Fibroblast of skin of left quadriceps (primary cell): ENCODE measurements around the gene CRB3.
A peak's percentile ranks its signal among the peaks of the same experiment; 100 is the strongest.
"Not testable (repeated sequence)": the region's sequence is repeated elsewhere in the genome, so short reads cannot be mapped to it uniquely, and the experiment has no call there.

Source experiments
- DNase-seq, 2 experiments: peaks; one replicate each; pipeline ENCODE4 v3.0.0-alpha.2; 2013; ENCODE audit warnings: low read depth in 2 of 2

The CRB3 gene

DNA sequence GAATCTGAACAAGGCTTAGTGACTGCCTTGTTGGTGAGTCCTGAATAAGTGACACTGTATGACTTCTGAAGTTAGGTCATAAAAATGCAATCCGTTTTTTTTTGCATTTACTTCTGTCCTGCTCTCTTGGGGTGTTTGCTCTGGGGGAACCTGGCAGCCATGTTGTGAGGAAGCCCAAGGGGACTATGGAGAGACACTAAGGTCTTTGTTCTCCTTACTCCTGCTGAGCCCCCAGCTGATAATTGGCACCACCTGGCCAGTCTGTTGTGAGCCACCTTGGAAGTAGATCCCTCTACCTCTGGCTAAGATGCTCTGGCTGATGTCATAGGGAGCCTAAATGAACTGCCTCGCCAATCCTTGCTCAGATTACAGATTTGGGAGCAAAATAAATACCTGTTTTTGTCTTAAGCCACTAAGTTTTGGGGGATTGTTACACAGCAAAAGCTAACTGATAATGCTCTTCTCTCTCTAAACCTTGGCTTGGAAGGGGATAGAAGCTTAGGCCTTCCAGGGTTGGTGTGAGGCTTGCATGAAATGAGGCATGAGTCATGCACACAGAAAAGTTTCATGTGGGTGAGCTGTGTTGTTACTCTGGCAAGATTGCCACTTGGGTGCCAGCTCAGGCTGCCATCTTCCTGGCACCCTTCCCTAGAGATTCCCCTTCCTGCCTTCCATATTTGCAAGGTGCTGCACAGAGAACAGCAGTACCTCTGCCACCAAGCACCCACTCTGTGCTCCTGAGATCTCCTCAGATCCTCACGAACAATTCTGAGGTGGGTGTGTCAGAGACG is 27.9 kb downstream of the CRB3 start:
- DNase-seq = no peak

DNA sequence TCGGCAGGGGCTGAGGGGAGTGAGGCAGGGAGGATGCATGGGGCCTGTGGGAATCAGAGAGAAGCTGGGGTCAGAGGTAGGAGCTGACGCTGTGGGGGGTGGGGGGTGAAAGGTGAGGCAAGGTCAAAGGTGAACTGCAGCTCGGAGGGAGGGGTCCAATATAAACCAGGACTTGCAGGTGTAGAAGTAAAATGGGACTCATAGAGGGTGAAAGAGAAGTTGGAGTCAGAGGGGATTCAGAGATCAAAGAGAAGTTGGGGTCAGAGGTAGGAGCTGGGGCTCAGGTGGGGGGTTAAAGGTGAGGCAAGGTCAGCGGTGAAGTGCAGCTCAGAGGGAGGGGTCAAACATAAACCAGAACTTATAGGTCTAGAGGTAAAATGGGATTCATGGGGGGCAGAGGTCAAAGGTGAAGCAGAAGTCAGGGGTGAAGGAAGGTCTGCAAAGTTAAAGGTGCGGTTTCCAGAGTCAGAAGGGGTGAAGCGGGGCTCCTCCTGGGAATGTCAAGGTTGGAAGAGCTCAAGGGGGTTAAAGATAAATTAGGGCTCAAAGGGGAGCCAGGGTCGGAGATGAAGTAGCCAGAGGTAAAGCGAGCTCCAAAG is 30.5 kb downstream of the CRB3 start:
- DNase-seq = no peak

DNA sequence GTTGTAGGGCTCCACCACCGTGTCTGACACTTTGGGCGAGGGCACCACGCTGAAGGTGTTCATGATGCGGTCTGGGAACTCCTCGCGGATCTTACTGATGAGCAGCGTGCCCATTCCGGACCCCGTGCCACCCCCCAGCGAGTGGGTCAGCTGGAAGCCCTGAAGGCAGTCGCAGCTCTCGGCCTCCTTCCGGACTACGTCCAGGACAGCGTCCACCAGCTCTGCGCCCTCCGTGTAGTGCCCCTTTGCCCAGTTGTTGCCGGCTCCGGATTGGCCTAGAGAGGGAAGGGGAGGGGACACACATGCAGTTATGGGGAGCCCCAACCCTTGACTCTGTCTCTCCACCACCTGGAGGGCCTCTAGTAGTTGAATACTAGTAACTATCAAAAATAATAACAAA is 31.9 kb downstream of the CRB3 start:
- no peak for DNase-seq

DNA sequence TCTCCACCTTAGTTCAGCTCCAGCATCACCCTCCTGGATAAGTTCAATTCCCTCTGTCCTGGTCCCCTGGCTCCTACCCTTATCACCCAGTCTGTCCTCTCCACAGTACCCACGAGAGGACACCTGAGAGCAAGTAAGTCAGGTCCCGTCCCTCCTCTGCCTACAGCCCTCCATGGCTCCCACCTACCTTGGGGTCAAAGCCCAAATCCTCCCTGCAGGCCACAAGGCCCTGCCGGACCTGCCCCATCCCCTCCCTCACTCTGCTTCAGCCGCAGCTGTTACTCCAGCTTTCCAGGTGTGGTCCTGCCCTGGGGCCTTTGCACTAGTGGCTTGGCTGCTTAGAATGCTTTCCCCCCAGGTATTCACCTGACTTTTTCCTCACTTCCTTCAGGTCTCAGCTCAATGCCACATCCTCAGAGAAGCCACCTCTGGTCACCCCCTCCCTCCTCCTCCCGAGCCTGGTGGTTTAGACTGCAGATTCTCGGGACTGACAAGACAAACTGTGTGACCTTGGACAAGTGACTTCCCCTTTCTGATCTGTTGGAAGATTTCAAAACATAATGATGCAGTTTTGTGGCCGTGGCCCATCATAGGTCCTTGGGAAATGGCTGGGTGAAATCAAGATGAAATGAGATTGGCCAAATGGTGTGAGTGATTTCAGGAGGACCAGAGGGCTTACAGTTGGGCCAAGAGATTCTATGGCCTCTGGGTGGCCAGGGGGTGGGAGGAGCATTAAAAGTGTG is 34.4 kb downstream of the CRB3 start:
- DNase-seq = no peak

DNA sequence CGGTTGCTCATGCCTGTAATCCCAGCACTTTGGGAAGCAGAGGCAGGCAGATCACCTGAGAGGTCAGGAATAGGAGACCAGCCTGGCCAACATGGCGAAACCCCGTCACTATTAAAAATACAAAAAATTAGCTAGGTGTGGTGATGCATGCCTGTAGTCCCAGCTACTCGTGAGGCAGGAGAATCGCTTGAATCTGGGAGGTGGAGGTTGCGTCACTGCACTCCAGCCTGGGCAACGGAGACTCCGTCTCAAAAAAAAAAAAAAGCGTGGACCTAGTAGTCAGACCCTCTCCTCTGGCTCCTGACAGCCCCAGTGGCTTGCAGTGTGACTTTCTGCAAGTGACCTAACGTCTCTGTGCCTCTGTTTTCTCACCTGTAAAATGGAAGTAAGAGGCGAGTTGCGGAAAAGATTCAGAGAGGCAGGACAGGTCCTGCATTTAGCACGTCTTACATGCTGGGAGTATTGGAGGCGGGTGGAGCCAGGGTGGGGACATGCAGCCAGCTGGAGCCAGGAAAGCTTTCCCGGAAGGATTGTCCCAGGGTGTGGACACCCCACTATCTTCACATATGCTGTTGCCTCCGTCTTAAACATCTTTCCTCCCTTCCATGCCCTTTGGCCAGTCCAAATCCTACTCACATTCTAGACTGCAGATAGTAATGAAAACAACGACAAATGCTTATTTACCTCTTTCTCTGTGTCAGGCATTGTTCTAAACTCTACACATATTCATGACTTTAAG is 35.1 kb downstream of the CRB3 start:
- DNase-seq = no peak

DNA sequence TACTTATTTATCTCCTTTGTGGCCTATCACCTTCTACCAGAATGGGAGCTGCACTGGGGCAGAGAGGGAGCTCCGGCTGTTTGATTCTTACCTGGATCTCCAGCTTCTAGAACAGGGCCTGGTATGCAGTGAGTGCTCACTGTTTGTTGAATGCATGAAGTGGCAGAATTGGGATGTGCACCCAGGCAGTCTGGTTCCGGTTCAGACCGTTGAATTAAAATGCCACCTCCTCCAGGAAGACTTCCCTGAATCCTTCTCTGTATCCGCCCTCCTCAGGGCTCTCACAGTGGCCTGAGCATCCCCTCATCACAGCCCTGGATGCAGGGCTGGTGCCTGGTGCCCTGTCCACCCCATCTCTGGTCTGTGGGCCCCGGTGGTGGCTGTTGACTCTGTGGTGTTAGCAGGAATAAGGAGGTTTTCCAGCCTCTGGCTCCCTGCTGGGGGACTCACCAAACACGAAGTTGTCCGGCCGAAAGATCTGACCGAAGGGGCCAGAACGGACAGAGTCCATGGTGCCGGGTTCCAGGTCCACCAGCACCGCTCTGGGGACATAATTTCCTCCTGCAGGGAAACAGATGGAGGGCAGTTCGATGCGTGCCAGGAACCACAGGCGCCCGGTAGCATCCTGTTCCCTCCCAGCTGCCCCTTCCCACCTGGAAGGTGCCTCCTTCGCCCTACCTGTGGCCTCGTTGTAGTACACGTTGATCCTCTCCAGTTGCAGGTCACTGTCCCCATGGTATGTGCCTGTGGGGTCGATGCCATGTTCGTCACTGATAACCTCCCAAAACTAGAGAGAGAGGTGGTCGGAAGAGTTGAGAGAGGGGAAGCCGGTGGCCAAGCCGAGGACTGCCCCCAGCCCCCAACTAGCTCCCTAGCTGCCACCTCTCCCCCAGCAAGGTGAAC is 37.0 kb downstream of the CRB3 start:
- DNase-seq = no peak

DNA sequence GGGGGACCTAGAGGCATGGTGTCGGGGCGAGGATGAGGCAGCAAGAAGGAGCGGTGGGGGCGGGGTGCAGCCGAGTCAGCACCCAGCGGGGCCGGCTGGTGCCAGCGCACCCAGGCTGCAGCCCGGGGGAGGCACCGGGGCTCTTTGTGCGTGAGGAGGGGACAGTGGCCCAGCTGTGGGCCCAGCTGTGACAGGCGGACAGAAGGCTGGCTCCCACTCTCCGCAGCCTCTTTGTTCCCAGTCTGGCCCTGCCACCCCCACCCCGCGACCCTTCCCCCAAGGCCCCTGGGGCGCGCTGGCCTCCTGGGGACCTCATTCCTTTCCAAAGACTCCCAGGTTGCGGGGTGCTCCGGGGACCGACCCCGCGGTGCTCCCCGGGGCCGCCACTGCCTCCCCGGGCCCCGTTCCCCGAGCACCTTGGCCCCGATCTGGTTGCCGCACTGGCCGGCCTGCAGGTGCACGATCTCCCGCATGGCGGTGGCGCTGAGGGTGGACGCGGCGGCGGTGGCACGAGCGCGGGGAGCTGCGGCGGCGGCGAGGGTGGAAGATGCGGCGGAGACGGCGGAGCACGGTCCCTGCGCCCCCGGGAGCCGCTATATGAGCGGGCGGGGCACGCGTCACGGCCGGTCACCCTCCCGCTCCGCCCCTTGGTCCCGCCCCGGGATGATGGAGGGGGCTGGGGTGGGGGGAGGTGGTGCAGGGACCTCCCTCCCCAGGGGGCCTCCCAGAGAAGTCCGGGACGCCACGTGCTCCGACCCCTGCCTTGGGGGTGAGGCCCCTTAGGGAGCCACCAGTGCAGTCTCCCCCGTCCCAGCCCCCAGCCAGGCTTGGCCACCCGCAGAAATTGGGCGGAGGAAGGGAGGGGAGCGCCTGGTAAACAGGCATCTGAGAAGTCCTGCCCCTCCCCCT is 37.9 kb downstream of the CRB3 start, which contains the start of gene TUBB4A:
TSS of gene TUBB4A (minus strand) at position 570 of the 909 bp plus-strand sequence. CDS start at position 473, 97 bp downstream.
- DNase-seq = no peak

DNA sequence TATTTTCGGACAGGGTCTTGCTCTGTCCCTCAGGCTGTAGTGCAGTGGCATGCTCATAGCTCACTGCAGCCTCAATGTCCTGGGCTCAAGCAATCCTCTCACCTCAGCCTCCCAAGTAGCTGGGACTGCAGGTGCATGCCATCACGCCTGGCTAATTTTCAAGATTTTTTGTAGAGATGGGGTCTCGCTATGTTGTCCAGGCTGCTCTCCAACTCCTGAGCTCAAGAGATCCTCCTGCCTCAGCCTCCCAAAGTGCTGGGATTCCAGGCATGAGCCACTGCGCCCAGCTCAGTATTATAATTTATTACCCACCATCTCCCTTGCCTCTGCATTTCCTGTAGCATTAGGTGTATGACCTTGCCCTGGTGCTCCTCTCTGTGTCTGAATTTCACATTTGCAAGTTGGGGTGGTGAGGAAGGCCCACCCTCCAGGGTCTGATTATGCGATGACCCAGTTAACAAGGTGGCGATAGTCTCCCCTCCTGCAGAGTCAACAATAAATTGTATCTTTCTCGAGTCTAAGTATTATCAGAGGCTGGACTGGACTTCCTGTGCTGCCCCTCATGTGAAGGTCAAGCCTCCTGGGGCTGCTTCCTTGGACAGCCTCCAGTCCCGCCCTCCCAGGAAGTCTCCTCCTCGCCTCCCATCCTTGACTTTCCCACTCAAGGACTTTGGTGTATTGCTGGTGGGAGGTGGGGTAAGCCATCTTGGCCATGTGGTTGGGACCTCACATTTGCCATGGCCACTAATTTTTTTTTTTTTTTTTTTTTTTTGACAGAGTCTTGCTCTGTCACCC is 39.5 kb downstream of the CRB3 start:
- no peak for DNase-seq

DNA sequence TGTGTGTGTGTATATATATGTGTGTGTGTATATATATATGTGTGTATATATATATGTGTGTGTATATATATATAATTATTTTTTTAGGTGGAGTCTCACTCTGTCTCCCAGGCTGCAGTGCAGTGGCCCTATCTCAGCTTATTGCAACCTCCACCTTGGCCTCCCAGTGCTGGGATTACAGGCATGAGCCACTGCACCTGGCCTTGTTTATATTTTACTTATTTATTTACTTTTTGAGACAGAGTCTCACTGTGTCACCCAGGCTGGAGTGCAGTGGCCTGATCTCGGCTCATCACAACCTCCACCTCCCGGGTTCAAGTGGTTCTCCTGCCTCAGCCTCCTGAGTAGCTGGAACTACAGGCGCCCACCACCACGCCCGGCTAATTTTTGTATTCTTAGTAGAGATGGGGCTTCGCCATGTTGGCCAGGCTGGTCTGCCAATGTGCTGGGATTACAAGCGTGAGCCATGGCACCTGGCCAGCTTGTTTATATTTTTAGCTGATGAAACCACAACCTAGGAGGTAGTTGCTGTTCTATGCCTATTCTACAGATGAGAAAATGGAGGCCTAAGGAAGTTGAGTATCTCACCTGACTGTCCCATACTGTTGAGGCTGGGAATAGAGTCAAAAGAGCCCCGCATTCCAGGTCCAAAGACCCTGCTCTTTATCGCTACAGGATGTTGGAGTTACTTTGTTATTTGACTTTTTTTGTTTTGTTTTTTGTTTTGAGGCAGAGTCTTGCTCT is 44.1 kb downstream of the CRB3 start:
- DNase-seq = not testable (repeated sequence)

DNA sequence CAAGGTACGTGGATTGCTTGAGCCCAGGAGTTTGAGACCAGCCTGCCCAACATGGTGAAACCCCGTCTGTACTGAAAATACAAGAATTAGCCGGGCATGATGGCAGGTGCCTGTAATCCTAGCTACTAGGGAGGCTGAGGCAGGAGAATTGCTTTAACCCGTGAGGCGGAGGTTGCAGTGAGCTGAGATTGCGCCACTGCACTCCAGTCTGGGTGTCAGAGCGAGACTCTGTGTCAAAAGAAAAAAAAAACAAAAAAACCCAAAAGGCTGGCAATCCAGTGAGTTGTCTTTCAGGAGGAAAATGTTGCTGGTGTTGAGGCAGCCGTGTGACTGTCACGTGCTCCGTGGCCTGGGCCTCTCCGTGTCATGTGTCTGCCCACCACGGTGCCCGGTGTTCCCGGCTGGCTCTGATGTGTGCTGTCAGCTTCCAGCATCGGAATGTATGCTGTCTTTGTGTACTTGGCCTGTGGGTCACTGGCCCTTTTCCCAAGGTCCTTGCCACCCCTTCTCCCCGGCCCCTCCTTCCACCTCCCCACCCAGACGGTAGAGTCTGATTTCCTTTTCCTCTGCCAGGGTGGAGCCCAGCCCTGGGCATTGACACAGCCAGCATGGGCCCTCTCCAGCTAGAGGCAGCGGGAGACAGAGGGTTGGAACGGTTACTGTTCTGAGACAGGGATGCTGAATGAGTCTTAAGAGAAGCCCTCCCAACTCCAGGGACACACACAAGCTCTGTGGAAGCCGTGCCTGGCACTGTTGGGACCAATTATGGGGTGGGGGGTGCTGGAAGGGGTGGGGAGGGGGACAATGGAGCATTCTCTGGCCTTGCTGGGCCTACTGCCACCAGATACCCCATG is 45.3 kb downstream of the CRB3 start:
- DNase-seq = no peak

DNA sequence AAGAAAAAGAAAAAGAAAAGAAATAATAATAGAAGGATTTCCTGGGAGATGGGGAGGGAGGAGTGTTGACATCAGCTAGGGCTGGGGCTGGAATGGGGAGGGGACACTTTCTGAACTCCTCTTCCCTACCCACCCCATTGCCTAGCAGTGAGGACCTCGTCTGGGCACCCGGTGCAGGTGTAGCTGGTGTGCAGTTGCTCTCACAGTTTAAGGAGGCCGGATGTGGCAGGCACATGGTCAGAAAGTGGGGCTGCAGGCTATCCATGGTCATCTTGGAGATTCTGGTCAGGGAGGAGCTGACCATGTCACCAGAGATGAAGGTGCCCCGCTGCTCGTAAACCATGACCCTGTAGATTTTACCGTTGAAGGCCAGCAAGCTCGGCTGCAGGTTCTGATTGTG is 46.5 kb downstream of the CRB3 start:
- DNase-seq = no peak

DNA sequence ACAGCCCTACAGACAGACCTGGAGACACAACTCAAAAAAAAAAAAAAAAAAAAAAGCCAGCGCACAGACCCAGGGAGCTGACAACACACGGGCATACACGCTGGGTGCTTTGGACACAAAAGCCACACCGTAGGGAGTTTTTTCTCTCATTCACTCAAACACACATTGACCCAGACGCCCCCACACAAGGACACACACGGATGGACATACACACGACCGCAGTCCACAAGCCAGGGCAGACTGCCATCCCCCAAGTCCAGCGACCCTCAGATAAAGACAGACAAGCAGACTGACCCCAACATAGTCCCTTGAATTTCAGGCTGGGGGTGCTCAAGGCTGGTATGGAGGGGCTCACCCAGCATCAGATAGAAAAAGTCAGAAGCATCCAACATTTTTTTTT is 50.0 kb downstream of the CRB3 start:
- no peak for DNase-seq

DNA sequence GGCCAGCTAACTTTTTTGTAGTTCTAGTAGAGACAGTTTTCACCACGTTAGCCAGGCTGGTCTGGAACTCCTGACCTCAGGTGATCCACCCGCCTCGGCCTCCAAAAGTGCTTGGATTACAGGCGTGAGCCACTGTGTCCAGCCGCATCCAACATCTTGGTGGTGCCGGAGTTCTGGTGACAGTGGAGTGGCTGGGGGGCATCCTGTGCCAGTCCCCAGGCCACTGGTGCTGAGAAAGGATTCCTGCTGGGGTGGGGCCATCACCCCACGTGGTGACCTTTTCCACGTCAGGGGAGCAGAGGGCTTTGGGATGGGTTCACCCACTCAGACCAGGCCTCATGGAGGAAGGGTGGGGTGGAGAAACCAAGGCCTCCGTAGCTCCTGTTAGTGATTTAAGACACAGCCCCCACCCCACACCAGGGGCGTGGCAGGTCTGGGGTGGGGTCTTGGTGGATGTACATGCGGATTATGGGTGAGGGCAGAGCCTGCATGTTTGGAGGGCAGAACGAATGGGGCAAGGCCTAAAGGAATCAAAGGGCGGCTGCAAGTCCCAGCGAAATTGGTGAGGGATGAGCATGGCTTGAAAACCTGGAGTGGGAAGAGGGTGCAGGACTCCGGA is 51.0 kb downstream of the CRB3 start:
- no peak for DNase-seq

DNA sequence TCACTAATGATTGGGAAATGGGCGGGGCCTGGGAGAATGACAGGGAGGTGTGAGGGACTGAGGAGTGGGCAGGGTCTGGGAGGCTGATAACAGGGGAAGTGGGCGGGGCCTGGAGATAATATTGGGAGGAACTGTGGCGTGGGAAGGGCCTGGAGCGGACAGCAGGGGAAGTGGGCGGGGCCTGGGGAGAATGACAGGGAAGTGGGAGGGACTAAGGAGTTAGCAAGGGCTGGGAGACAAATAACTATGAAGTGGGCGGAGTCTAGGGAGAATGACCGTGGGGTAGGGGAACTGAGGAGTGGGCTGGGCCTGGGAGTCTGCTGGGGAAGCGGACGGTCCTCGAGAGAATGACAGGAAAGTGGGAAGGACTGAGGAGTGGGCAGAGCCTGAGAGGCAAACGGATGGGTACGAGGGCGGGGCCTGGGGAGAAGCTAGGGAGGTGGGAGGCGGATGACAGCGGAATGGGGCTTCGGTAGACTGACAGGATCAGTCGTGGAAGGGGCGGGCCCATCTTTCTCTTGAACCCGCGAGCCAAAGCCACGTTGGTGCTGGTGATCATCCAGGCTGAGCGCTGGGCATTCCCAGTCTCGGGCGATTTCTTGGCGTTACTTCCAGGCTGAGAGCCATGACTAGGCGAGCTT is 52.1 kb downstream of the CRB3 start:
- DNase-seq = peak; percentile 76 to 79
